Neural progenitor cell (in vitro differentiated cells): ENCODE results near the gene SPON1.

Experiments used
- EZH2phosphoT487 ChIP-seq: fragments of 200-600 bp; sonication (generic); IDR thresholded peaks from 2 replicates; pipeline ENCODE4 v1.6.1; 2017; ENCODE audit warnings: antibody characterized with exemption
- TF ChIP-seq, protein P1 (sequence below): fragments of 200-600 bp; sonication (generic); IDR thresholded peaks from 2 replicates; pipeline ENCODE4 v1.5.1; 2017; ENCODE audit warnings: antibody characterized with exemption, mild to moderate bottlenecking

DNA sequence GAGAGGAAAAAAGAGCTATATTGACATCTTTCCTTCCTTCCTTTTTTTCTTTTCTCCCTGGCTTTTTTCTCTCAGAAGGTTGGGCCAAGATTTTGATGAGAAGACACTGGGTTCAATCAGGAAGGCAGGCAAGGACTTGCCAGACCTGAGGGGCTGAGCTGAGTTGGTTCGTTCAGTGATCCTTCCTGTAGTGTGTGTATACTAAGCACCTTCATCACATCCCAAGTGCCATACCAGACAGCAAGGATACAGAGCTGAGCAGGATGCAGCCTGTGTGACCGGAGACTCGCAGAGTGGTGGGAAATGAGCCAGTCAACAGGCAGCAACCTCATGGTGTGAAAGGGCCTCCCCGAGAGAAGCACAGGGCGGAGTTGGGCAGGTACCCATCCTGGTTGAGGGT is 95.5 kb downstream of the SPON1 start:
- TF ChIP-seq, protein P1, sequence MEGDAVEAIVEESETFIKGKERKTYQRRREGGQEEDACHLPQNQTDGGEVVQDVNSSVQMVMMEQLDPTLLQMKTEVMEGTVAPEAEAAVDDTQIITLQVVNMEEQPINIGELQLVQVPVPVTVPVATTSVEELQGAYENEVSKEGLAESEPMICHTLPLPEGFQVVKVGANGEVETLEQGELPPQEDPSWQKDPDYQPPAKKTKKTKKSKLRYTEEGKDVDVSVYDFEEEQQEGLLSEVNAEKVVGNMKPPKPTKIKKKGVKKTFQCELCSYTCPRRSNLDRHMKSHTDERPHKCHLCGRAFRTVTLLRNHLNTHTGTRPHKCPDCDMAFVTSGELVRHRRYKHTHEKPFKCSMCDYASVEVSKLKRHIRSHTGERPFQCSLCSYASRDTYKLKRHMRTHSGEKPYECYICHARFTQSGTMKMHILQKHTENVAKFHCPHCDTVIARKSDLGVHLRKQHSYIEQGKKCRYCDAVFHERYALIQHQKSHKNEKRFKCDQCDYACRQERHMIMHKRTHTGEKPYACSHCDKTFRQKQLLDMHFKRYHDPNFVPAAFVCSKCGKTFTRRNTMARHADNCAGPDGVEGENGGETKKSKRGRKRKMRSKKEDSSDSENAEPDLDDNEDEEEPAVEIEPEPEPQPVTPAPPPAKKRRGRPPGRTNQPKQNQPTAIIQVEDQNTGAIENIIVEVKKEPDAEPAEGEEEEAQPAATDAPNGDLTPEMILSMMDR, result no peak
- no peak for TF ChIP-seq EZH2phosphoT487
